K562 (cell line): ENCODE data around the gene RHD. TPM values are rescaled to one million over a fixed set of nuclear protein-coding genes. Genes with fewer than 3 reads are reported as not detected.

ENCODE experiments used
- ASH1L ChIP-seq: fragments of 450-650 bp; IDR thresholded peaks from 2 replicates; pipeline ENCODE4 v1.6.1; 2018; ENCODE audit warnings: borderline replicate concordance, mild to moderate bottlenecking, low read depth; ENCODE audit not compliant: partially characterized antibody
- ETV6 ChIP-seq, 3 experiments: fragments of 150-350 bp in 1 of 3; sonication (generic) in 1 of 3; formaldehyde crosslinking in 1 of 3; IDR thresholded peaks; 2 replicates each; pipeline versions ENCODE4 v1.6.1 to v1.8.0; 2014 to 2022; ENCODE audit warnings: borderline replicate concordance in 2 of 3, low read depth in 2 of 3, antibody characterized with exemption in 1 of 3, low read length in 1 of 3, mild to moderate bottlenecking in 1 of 3, missing genetic modification reagents in 1 of 3
- L3MBTL2 ChIP-seq: fragments of 450-650 bp; IDR thresholded peaks from 2 replicates; pipeline ENCODE4 v1.6.1; 2016; ENCODE audit warnings: mild to moderate bottlenecking, moderate library complexity
- LEF1 ChIP-seq: fragments of 450-650 bp; IDR thresholded peaks from 2 replicates; pipeline ENCODE4 v1.6.1; 2016; ENCODE audit warnings: mild to moderate bottlenecking
- NR4A1 ChIP-seq, 2 experiments: fragments of 250-450 bp in 1 of 2; fragments of 450-650 bp in 1 of 2; sonication (Bioruptor Pico) in 1 of 2; IDR thresholded peaks; 2 replicates each; pipeline versions ENCODE4 v1.4.0 to v1.6.1; 2016 to 2020; ENCODE audit warnings: mild to moderate bottlenecking in 2 of 2, missing compliant biosample characterization in 1 of 2, missing genetic modification characterization in 1 of 2, moderate library complexity in 1 of 2
- NRF1 ChIP-seq, 2 experiments: fragments of 450-650 bp; IDR thresholded peaks in 1 of 2; conservative IDR thresholded peaks in 1 of 2; 2 replicates each; pipeline ENCODE4 v1.6.1; 2014; ENCODE audit warnings: mild to moderate bottlenecking in 2 of 2
- PHF21A ChIP-seq: fragments of 450-650 bp; IDR thresholded peaks from 2 replicates; pipeline ENCODE4 v1.6.1; 2017; ENCODE audit warnings: low read depth, borderline replicate concordance
- RBM15 ChIP-seq: fragments of 200-400 bp; formaldehyde crosslinking; IDR thresholded peaks from 2 replicates; pipeline ENCODE4 v1.6.1; 2018; ENCODE audit warnings: mild to moderate bottlenecking, low read length, moderate library complexity; ENCODE audit not compliant: insufficient read depth
- SPI1 ChIP-seq: IDR thresholded peaks from 2 replicates; pipeline ENCODE4 v1.6.1; 2011; ENCODE audit warnings: low read depth, low read length, control low read depth, borderline replicate concordance
- ZBTB17 ChIP-seq: fragments of 450-650 bp; formaldehyde crosslinking; IDR thresholded peaks from 2 replicates; pipeline ENCODE4 v1.4.0; 2020; ENCODE audit warnings: mild to moderate bottlenecking
- ZNF274 ChIP-seq: IDR thresholded peaks from 2 replicates; pipeline ENCODE4 v1.6.1; 2011; ENCODE audit warnings: low read depth, mild to moderate bottlenecking, low read length, moderate library complexity, borderline replicate concordance
- ZNF436 ChIP-seq: fragments of 250-450, 450-650 bp; sonication (Bioruptor Pico); formaldehyde crosslinking; IDR thresholded peaks from 2 replicates; pipeline ENCODE4 v1.7.0; 2020; ENCODE audit warnings: mild to moderate bottlenecking
- polyA plus RNA-seq, 8 experiments: library from polyadenylated mRNA; depleted of rRNA in 4 of 8; stranded (reverse) in 5 of 8; unstranded in 3 of 8; fragments of >200 nt; fragmentation: Nextera tagmentation in 2 of 8; fragmentation: Illumina TruSeq in 1 of 8; extraction: Ambion mirVana in 2 of 8; extraction: Trizol in 1 of 8; gene quantifications; 2 replicates each; pipeline versions ENCODE4 v1.2.1 to v1.2.3, GENCODE V29; 2011 to 2014; ENCODE audit warnings: inconsistent platforms in 1 of 8, missing spikeins in 1 of 8
- total RNA-seq, 7 experiments: library from RNA; depleted of rRNA in 6 of 7; stranded (reverse); fragments of >200 nt in 6 of 7; fragmentation: Illumina TruSeq in 2 of 7; extraction: Trizol in 2 of 7; gene quantifications; 2 replicates each; pipeline versions ENCODE4 v1.2.1 to v1.2.3, GENCODE V29; 2011 to 2021; ENCODE audit warnings: low replicate concordance in 1 of 7
- TF ChIP-seq, protein P1 (sequence below): fragments of 450-650 bp; IDR thresholded peaks from 2 replicates; pipeline ENCODE4 v1.6.1; 2016; ENCODE audit warnings: low read depth
- TF ChIP-seq, protein P2 (sequence below): fragments of 450-650 bp; IDR thresholded peaks from 2 replicates; pipeline ENCODE4 v1.6.1; 2016; ENCODE audit warnings: missing biosample characterization, missing genetic modification characterization
- TF ChIP-seq, protein P3 (sequence below), 2 experiments: fragments of 250-450 bp in 1 of 2; fragments of 450-650 bp in 1 of 2; sonication (Bioruptor Pico) in 1 of 2; IDR thresholded peaks; 2 replicates each; pipeline versions ENCODE4 v1.6.1 to v1.8.0; 2016 to 2021; ENCODE audit warnings: mild to moderate bottlenecking in 2 of 2, moderate library complexity in 2 of 2, missing compliant biosample characterization in 1 of 2, missing genetic modification characterization in 1 of 2

RHD gene
- total and polyA plus RNA-seq, 9 of the 15 experiments (the other 6 are each of a cell fraction or from before 2014, with no cell fraction given) = 8.8 to 32.4 (median 15.0) TPM

DNA sequence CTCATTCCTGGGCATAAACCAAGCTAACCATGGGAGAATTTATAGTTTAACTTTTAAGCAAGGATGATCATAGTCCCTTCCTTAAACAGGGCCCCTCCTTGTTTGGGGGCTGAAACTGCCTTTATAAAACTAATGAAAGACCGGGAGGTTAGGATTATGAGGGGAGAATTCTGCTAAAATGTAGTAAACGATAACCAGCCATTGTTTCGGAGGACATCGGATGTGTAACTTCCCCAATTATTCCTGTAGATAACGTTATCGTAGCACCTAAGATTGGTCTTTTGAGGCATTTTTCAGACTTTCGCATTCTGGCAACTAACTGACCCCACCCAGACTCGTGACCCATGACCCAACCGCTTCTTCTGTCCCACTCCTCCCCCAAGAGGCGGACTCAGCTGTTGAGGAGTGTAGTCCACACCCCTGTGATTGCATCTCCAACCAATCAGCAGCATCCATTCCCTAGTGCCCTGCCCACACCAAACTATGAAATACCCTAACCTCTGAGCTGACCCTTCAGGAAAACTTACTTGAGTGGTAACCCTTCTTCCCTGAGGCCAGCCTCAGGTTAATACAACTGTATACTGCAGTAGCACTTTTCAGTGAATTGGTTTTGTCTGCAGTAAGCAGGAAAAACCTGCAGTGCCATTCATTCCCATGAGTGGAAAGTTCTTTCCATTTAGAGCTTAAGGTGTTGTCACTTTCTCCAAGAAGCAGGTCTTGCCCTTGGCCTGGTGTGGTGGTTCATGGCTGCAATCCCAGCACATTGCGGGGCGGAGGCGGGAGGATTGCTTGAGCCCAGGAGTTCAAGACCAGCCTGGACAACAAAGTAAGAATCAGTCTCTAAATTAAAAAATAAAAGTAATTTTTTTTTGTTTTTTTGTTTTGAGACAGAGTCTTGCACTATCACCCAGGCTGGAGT is 39.2 kb upstream of the RHD start (continued):
- TF ChIP-seq ETV6 (IDR thresholded peaks at IDR 0.05; ENCODE audit: borderline replicate concordance in 1 of 2, low read depth in 2 of 2, low read length in 1 of 2) (no peak; a peak in 1 of 4 replicates), ETV6 (CRISPR knock-in tag; IDR thresholded peaks at IDR 0.05; ENCODE audit: borderline replicate concordance) (no peak), L3MBTL2 (0 out of 2 replicates have a peak, but pooled peaks have one; percentile 47), ZBTB17 (0 out of 2 replicates have a peak, but pooled peaks have one; percentile 11), LEF1 (peak; percentile 80), NR4A1 (CRISPR knock-in tag; IDR thresholded peaks at IDR 0.05) (no peak), NR4A1 (tag; IDR thresholded peaks at IDR 0.05) (peak; percentile 98; the same call in 1 of the 2 replicates), NRF1 (conservative IDR thresholded peaks at IDR 0.05 in 1 of 2, IDR thresholded peaks at IDR 0.05 in 1 of 2) (peak in 1 of 2 experiments; percentile 48; a peak in 1 of 4 replicates), PHF21A (no peak), ZNF274 (no peak), RBM15 (no peak), ZNF436 (CRISPR knock-in tag) (no peak), ASH1L (no peak), SPI1 (no peak)
- TF ChIP-seq, protein P1, sequence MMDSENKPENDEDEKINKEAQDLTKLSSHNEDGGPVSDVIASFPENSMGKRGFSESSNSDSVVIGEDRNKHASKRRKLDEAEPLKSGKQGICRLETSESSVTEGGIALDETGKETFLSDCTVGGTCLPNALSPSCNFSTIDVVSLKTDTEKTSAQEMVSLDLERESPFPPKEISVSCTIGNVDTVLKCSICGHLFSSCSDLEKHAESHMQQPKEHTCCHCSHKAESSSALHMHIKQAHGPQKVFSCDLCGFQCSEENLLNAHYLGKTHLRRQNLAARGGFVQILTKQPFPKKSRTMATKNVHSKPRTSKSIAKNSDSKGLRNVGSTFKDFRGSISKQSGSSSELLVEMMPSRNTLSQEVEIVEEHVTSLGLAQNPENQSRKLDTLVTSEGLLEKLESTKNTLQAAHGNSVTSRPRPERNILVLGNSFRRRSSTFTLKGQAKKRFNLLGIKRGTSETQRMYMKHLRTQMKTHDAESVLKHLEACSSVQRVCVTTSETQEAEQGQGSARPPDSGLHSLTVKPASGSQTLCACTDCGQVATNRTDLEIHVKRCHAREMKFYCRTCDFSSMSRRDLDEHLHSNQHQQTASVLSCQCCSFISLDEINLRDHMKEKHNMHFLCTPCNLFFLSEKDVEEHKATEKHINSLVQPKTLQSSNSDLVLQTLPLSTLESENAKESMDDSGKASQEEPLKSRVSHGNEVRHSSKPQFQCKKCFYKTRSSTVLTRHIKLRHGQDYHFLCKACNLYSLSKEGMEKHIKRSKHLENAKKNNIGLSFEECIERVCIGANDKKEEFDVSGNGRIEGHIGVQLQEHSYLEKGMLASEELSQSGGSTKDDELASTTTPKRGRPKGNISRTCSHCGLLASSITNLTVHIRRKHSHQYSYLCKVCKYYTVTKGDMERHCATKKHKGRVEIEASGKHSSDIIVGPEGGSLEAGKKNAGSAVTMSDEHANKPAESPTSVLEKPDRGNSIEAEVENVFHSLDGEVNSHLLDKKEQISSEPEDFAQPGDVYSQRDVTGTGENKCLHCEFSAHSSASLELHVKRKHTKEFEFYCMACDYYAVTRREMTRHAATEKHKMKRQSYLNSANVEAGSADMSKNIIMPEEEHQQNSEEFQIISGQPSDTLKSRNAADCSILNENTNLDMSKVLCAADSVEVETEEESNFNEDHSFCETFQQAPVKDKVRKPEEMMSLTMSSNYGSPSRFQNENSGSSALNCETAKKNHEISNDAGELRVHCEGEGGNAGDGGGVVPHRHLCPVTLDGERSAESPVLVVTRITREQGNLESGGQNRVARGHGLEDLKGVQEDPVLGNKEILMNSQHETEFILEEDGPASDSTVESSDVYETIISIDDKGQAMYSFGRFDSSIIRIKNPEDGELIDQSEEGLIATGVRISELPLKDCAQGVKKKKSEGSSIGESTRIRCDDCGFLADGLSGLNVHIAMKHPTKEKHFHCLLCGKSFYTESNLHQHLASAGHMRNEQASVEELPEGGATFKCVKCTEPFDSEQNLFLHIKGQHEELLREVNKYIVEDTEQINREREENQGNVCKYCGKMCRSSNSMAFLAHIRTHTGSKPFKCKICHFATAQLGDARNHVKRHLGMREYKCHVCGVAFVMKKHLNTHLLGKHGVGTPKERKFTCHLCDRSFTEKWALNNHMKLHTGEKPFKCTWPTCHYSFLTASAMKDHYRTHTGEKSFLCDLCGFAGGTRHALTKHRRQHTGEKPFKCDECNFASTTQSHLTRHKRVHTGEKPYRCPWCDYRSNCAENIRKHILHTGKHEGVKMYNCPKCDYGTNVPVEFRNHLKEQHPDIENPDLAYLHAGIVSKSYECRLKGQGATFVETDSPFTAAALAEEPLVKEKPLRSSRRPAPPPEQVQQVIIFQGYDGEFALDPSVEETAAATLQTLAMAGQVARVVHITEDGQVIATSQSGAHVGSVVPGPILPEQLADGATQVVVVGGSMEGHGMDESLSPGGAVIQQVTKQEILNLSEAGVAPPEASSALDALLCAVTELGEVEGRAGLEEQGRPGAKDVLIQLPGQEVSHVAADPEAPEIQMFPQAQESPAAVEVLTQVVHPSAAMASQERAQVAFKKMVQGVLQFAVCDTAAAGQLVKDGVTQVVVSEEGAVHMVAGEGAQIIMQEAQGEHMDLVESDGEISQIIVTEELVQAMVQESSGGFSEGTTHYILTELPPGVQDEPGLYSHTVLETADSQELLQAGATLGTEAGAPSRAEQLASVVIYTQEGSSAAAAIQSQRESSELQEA = no peak
- TF ChIP-seq, protein P2, sequence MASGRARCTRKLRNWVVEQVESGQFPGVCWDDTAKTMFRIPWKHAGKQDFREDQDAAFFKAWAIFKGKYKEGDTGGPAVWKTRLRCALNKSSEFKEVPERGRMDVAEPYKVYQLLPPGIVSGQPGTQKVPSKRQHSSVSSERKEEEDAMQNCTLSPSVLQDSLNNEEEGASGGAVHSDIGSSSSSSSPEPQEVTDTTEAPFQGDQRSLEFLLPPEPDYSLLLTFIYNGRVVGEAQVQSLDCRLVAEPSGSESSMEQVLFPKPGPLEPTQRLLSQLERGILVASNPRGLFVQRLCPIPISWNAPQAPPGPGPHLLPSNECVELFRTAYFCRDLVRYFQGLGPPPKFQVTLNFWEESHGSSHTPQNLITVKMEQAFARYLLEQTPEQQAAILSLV (tag) = no peak
- TF ChIP-seq, protein P3, sequence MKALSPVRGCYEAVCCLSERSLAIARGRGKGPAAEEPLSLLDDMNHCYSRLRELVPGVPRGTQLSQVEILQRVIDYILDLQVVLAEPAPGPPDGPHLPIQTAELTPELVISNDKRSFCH (CRISPR knock-in tag; IDR thresholded peaks at IDR 0.05) = no peak
- TF ChIP-seq, protein P3 (tag; IDR thresholded peaks at IDR 0.05) = no peak; the same call in none of the 2 replicates
